ENCODE data around the gene ETHE1.

Gene ETHE1

GRCh38 chr19:43505941-43506340 is 21.1 kb downstream of the ETHE1 start (continued):
- TF ChIP-seq TSHZ2 (CRISPR knock-in tag; IDR thresholded peaks at IDR 0.05) = no peak

GRCh38 chr19:43505186-43505456 is 21.9 kb downstream of the ETHE1 start:
- ATAC-seq = no peak
- TF ChIP-seq TCF4 (CRISPR knock-in tag; IDR thresholded peaks at IDR 0.05; ENCODE audit: borderline replicate concordance) (no peak), CSRNP3 (CRISPR knock-in tag; IDR thresholded peaks at IDR 0.05) (no peak), ARNTL (CRISPR knock-in tag; IDR thresholded peaks at IDR 0.05; ENCODE audit: borderline replicate concordance, low read depth) (no peak), ISL1 (CRISPR knock-in tag; IDR thresholded peaks at IDR 0.05) (no peak), BACH2 (CRISPR knock-in tag; IDR thresholded peaks at IDR 0.05; ENCODE audit: borderline replicate concordance) (no peak), ZNF70 (CRISPR knock-in tag; IDR thresholded peaks at IDR 0.05) (no peak), RARB (CRISPR knock-in tag; IDR thresholded peaks at IDR 0.05) (no peak), ZNF565 (CRISPR knock-in tag; conservative IDR thresholded peaks at IDR 0.05; ENCODE audit: low read depth) (no peak), CREB5 (CRISPR knock-in tag; IDR thresholded peaks at IDR 0.05; ENCODE audit: low read depth) (no peak), ESRRG (CRISPR knock-in tag; IDR thresholded peaks at IDR 0.05) (no peak), GLIS3 (CRISPR knock-in tag; IDR thresholded peaks at IDR 0.05) (no peak), PATZ1 (CRISPR knock-in tag; IDR thresholded peaks at IDR 0.05; ENCODE audit: borderline replicate concordance) (no peak), ZC3H10 (CRISPR knock-in tag; IDR thresholded peaks at IDR 0.05) (no peak)

GRCh38 chr19:43504426-43505185 is 22.4 kb downstream of the ETHE1 start, which contains the start of gene PHLDB3:
Gene PHLDB3, minus strand, starts transcription at chr19:43504746. Its CDS starts 628 bp downstream, at chr19:43504118.
- ATAC-seq = peak; percentile 72
- TF ChIP-seq ISL1 (CRISPR knock-in tag; IDR thresholded peaks at IDR 0.05) (no peak), SNAI2 (CRISPR knock-in tag; IDR thresholded peaks at IDR 0.05) (no peak), ZNF70 (CRISPR knock-in tag; IDR thresholded peaks at IDR 0.05) (no peak), GLIS3 (CRISPR knock-in tag; IDR thresholded peaks at IDR 0.05) (no peak), ARNTL (CRISPR knock-in tag; IDR thresholded peaks at IDR 0.05; ENCODE audit: borderline replicate concordance, low read depth) (no peak), CSRNP3 (CRISPR knock-in tag; IDR thresholded peaks at IDR 0.05) (no peak), RARB (CRISPR knock-in tag; IDR thresholded peaks at IDR 0.05) (no peak)

GRCh38 chr19:43503501-43504425 is 23.2 kb downstream of the ETHE1 start:
- TF ChIP-seq TSHZ2 (CRISPR knock-in tag; IDR thresholded peaks at IDR 0.05) = no peak
- no peak for TF ChIP-seq RARB (CRISPR knock-in tag; IDR thresholded peaks at IDR 0.05)
- TF ChIP-seq ZNF70 (CRISPR knock-in tag; IDR thresholded peaks at IDR 0.05) = no peak
- no peak for TF ChIP-seq BACH2 (CRISPR knock-in tag; IDR thresholded peaks at IDR 0.05; ENCODE audit: borderline replicate concordance)
- TF ChIP-seq TOX (CRISPR knock-in tag; IDR thresholded peaks at IDR 0.05; ENCODE audit: borderline replicate concordance) = no peak
- TF ChIP-seq ISL1 (CRISPR knock-in tag; IDR thresholded peaks at IDR 0.05) = no peak
- TF ChIP-seq OSR1 (CRISPR knock-in tag; IDR thresholded peaks at IDR 0.05) = no peak
- TF ChIP-seq PPARA (CRISPR knock-in tag; IDR thresholded peaks at IDR 0.05; ENCODE audit: borderline replicate concordance) = no peak
- TF ChIP-seq CREB5 (CRISPR knock-in tag; IDR thresholded peaks at IDR 0.05; ENCODE audit: low read depth) = no peak
- no peak for TF ChIP-seq ESRRG (CRISPR knock-in tag; IDR thresholded peaks at IDR 0.05)
- peak; percentile 96 for ATAC-seq

Data from SK-N-SH treated with all-trans-retinoic acid at 6 μM for 48 hours (cell line).